Esophagus muscularis mucosa (tissue), 3 donors: ENCODE measurements around the gene TNFRSF6B.

Experiments
- CTCF ChIP-seq, 3 experiments: fragments of 200-600 bp in 2 of 3; fragments of 450-650 bp in 1 of 3; sonication (generic) in 2 of 3; IDR thresholded peaks; one replicate each; pipeline ENCODE4 v1.5.1; 2017 to 2019; ENCODE audit warnings: antibody characterized with exemption in 3 of 3, mild to moderate bottlenecking in 2 of 3, moderate library complexity in 1 of 3
- POLR2A ChIP-seq: fragments of 450-650 bp; IDR thresholded peaks from one replicate; pipeline ENCODE4 v1.6.1; 2017; ENCODE audit warnings: antibody characterized with exemption, moderate library complexity, mild to moderate bottlenecking, low read depth
- POLR2AphosphoS5 ChIP-seq, 2 donors: sonication (generic); formaldehyde crosslinking; IDR thresholded peaks; one replicate each; pipeline ENCODE4 v1.6.1; 2017; ENCODE audit warnings: antibody characterized with exemption in 2 of 2

- TF ChIP-seq POLR2A (no peak), CTCF (IDR thresholded peaks at IDR 0.05) (no peak), POLR2AphosphoS5 (IDR thresholded peaks at IDR 0.05) (no peak)
These were observed 12.1 kb downstream of the TNFRSF6B start for GRCh38 chr20:63708301-63709148.
